Spleen (tissue), 11 donors: ENCODE measurements around the gene FBXL17. TPM values are rescaled to one million over a fixed set of nuclear protein-coding genes. Genes with fewer than 3 reads are reported as not detected.

Source experiments
- DNase-seq: peaks from one replicate; pipeline ENCODE4 v3.0.0-alpha.2; 2020
- H3K27ac ChIP-seq, 8 donors: fragments of 200-600 bp; sonication (generic) in 7 of 8; 1 replicate in 4 of 8; 2 replicates in 4 of 8; pipeline versions ENCODE4 v1.5.0 to v1.8.0; 2016 to 2021; ENCODE audit warnings: inconsistent platforms in 4 of 8, mild to moderate bottlenecking in 4 of 8, moderate library complexity in 1 of 8
- H3K27me3 ChIP-seq, 7 donors: fragments of 200-600 bp; sonication (generic) in 6 of 7; replicated peaks in 1 of 7; 1 replicate in 4 of 7; 2 replicates in 3 of 7; pipeline versions ENCODE4 v1.5.0 to v1.8.0; 2016 to 2021; ENCODE audit warnings: inconsistent platforms in 3 of 7, mild to moderate bottlenecking in 1 of 7
- H3K36me3 ChIP-seq, 6 donors: fragments of 200-600 bp; sonication (generic) in 5 of 6; 1 replicate in 4 of 6; 2 replicates in 2 of 6; pipeline versions ENCODE4 v1.5.0 to v1.8.0; 2016 to 2021; ENCODE audit warnings: inconsistent platforms in 2 of 6
- H3K4me1 ChIP-seq, 6 donors: fragments of 200-600 bp; sonication (generic) in 5 of 6; 1 replicate in 3 of 6; 2 replicates in 3 of 6; pipeline versions ENCODE4 v1.5.0 to v1.8.0; 2016 to 2021; ENCODE audit warnings: inconsistent platforms in 3 of 6
- H3K4me3 ChIP-seq, 8 donors: fragments of 200-600 bp; sonication (generic) in 7 of 8; 1 replicate in 4 of 8; 2 replicates in 4 of 8; pipeline versions ENCODE4 v1.5.0 to v1.8.0; 2016 to 2021; ENCODE audit warnings: inconsistent platforms in 4 of 8, mild to moderate bottlenecking in 4 of 8, moderate library complexity in 2 of 8
- H3K9me3 ChIP-seq, 8 donors: fragments of 200-600 bp; sonication (generic) in 7 of 8; 1 replicate in 4 of 8; 2 replicates in 4 of 8; pipeline versions ENCODE4 v1.5.0 to v1.8.0; 2016 to 2021; ENCODE audit warnings: inconsistent platforms in 4 of 8
- CTCF ChIP-seq, 11 experiments: fragments of 200-600 bp in 7 of 11; fragments of 450-650 bp in 4 of 11; sonication (generic) in 4 of 11; IDR thresholded peaks in 8 of 11; conservative IDR thresholded peaks in 3 of 11; 1 replicate in 7 of 11; 2 replicates in 4 of 11; pipeline versions ENCODE4 v1.4.0 to v1.8.0; 2016 to 2021; ENCODE audit warnings: antibody characterized with exemption in 11 of 11, inconsistent platforms in 4 of 11, mild to moderate bottlenecking in 1 of 11
- POLR2A ChIP-seq, 3 donors: fragments of 450-650 bp; IDR thresholded peaks; one replicate each; pipeline ENCODE4 v1.5.1; 2017; ENCODE audit warnings: antibody characterized with exemption in 3 of 3, mild to moderate bottlenecking in 1 of 3
- POLR2AphosphoS5 ChIP-seq, 3 donors: sonication (generic); formaldehyde crosslinking; IDR thresholded peaks; one replicate each; pipeline ENCODE4 v1.5.1; 2017; ENCODE audit warnings: antibody characterized with exemption in 3 of 3
- WGBS, 5 donors: extraction: QIAGEN DNeasy Blood & Tissue Kit in 3 of 5; methylation state at CpG; one replicate each; pipeline versions ENCODE4 v1.1.5 to v1.1.7; 2013 to 2018; 5-methylcytosine and 5-hydroxymethylcytosine counted together
- intact Hi-C: fragments of 100-400 bp; cut with DNase I; formaldehyde crosslinking; loops from one replicate; pipeline ENCODE4 v1.15.0; 2023; ENCODE audit warnings: low total_unique reads
- polyA plus RNA-seq, 3 donors: library from polyadenylated mRNA; stranded (reverse); fragments of 200-250 nt; gene quantifications; one replicate each; pipeline ENCODE4 v1.2.1, GENCODE V29; 2013
- total RNA-seq, 7 donors: library from RNA; depleted of rRNA in 3 of 7; stranded (reverse); fragments of >200 nt in 3 of 7; fragmentation: NEBNext Ultra II Directional in 4 of 7; extraction: Animal tissue kit (Norgen Biotek cat#: 25700) in 4 of 7; gene quantifications; one replicate each; pipeline versions ENCODE4 v1.1.0 to v1.2.1, GENCODE V29; 2016 to 2021
- donor health status: healthy with polysubstance abuse.
- donor health status: DM: no; HTN: no; CAD: no; lungs with moderate emphysema.
- donor health status: DM: no; HTN: no; CAD: no.
- donor health status: Bipolar disorder and iron deficiency.
- donor health status: healthy.
- donor health status: DM: no; HTN: no; CAD: no.
- donor health status: DM: yes; HTN: yes; CAD: no.

Gene FBXL17
- total and polyA plus RNA-seq, 10 donors: 5.1 to 39.9 (median 21.8) TPM

GRCh38 chr5:107853031-107853430, 528.9 kb downstream of the FBXL17 start:
- intact Hi-C loops: no loop called here
- no peak for DNase-seq
- Histone ChIP-seq H3K36me3 (no peaks in the 10 kb centered on the region), H3K27ac (no peak overlapping the region), H3K4me1 (no peaks in the 10 kb centered on the region), H3K9me3 (peaks cover 0 to under 1% (median 0%) of the 10 kb centered on the region in 8 donors), H3K4me3 (no peak overlapping the region), H3K27me3 (no peaks in the 10 kb centered on the region)
- 79 to 88% (median 85%) methylated on average over 8 of the region's 8 CpGs for WGBS, 5 donors
- TF ChIP-seq CTCF (IDR thresholded peaks at IDR 0.05 in 8 of 11, conservative IDR thresholded peaks at IDR 0.05 in 3 of 11) (no peak), POLR2AphosphoS5 (IDR thresholded peaks at IDR 0.05) (no peak), POLR2A (IDR thresholded peaks at IDR 0.05) (no peak)

- H3K27ac ChIP-seq: no peak overlapping the region
- no peaks in the 10 kb centered on the region for H3K36me3 ChIP-seq
- TF ChIP-seq CTCF (IDR thresholded peaks at IDR 0.05 in 8 of 11, conservative IDR thresholded peaks at IDR 0.05 in 3 of 11) (no peak), POLR2A (IDR thresholded peaks at IDR 0.05) (no peak), POLR2AphosphoS5 (IDR thresholded peaks at IDR 0.05) (no peak)
- peaks cover 0 to 20% (median 9%) of the 10 kb centered on the region in 8 donors for H3K9me3 ChIP-seq
- intact Hi-C loops: no loop called here
- H3K4me3 ChIP-seq: no peak overlapping the region
- no peaks in the 10 kb centered on the region for H3K4me1 ChIP-seq
- DNase-seq: no peak
- 87 to 94% (median 88%) methylated on average over 5 of the region's 5 CpGs for WGBS, 5 donors
- H3K27me3 ChIP-seq: no peaks in the 10 kb centered on the region
Observed at GRCh38 chr5:107849118-107849517, 532.8 kb downstream of the FBXL17 start.

- TF ChIP-seq POLR2AphosphoS5 (IDR thresholded peaks at IDR 0.05) (no peak), POLR2A (IDR thresholded peaks at IDR 0.05) (no peak), CTCF (IDR thresholded peaks at IDR 0.05 in 8 of 11, conservative IDR thresholded peaks at IDR 0.05 in 3 of 11) (no peak)
- Histone ChIP-seq H3K27ac (no peak overlapping the region), H3K27me3 (no peaks in the 10 kb centered on the region), H3K4me3 (no peak overlapping the region), H3K36me3 (no peaks in the 10 kb centered on the region), H3K9me3 (peaks cover 0 to 1% (median 0%) of the 10 kb centered on the region in 8 donors), H3K4me1 (no peaks in the 10 kb centered on the region)
- DNase-seq: no peak
- intact Hi-C loops: no loop called here
- 68 to 76% (median 73%) methylated on average over 3 to 4 of the region's 4 CpGs for WGBS, 5 donors
Observed at GRCh38 chr5:107840592-107840991, 541.3 kb downstream of the FBXL17 start.

- no peak overlapping the region for H3K4me3 ChIP-seq
- intact Hi-C loops: no loop called here
- TF ChIP-seq POLR2A (IDR thresholded peaks at IDR 0.05) (no peak), POLR2AphosphoS5 (IDR thresholded peaks at IDR 0.05) (no peak), CTCF (IDR thresholded peaks at IDR 0.05 in 8 of 11, conservative IDR thresholded peaks at IDR 0.05 in 3 of 11) (no peak)
- no peaks in the 10 kb centered on the region for H3K9me3 ChIP-seq
- 75 to 85% (median 82%) methylated on average over 3 of the region's 3 CpGs for WGBS, 5 donors
- no peaks in the 10 kb centered on the region for H3K4me1 ChIP-seq
- H3K27ac ChIP-seq: no peak overlapping the region
- H3K27me3 ChIP-seq: no peaks in the 10 kb centered on the region
- H3K36me3 ChIP-seq: no peaks in the 10 kb centered on the region
- no peak for DNase-seq
Observed at GRCh38 chr5:107840161-107840560, 541.7 kb downstream of the FBXL17 start.
